Fibroblast of lung (primary cell): ENCODE data around the gene YES1. TPM values are rescaled to one million over a fixed set of nuclear protein-coding genes. Genes with fewer than 3 reads are reported as not detected.
A peak's percentile ranks its signal among the peaks of the same experiment; 100 is the strongest.

Experiments used
- DNase-seq, 2 donors: peaks; one replicate each; pipeline versions ENCODE4 v3.0.0 to v3.0.0-alpha.2; 2010; ENCODE audit warnings: low read depth in 2 of 2
- H2AFZ ChIP-seq: 2 replicates; pipeline ENCODE4 v1.5.1; 2012; ENCODE audit warnings: low read length, control low read depth, inconsistent platforms
- H3K27ac ChIP-seq: 2 replicates; pipeline ENCODE4 v1.5.1; 2011; ENCODE audit warnings: low read length, control low read depth; ENCODE audit not compliant: insufficient read depth
- H3K27me3 ChIP-seq: 2 replicates; pipeline ENCODE4 v1.5.1; 2011; ENCODE audit warnings: mild to moderate bottlenecking, low read length; ENCODE audit not compliant: control insufficient read depth, insufficient read depth
- H3K36me3 ChIP-seq: 2 replicates; pipeline ENCODE4 v1.5.1; 2011; ENCODE audit warnings: low read length; ENCODE audit not compliant: control insufficient read depth, insufficient read depth
- H3K4me1 ChIP-seq: 2 replicates; pipeline ENCODE4 v1.5.1; 2011; ENCODE audit warnings: low read length; ENCODE audit not compliant: control insufficient read depth, insufficient read depth; ENCODE audit errors: extremely low read depth
- H3K4me2 ChIP-seq: 2 replicates; pipeline ENCODE4 v1.5.1; 2011; ENCODE audit warnings: low read length, control low read depth; ENCODE audit not compliant: insufficient read depth; ENCODE audit errors: extremely low read depth
- H3K4me3 ChIP-seq, 4 experiments: fragments of 200-600 bp in 1 of 4; sonication (generic) in 1 of 4; replicated peaks in 1 of 4; 2 replicates each; pipeline ENCODE4 v1.5.1; 2011 to 2016; ENCODE audit warnings: low read length in 4 of 4, low read depth in 3 of 4, mild to moderate bottlenecking in 3 of 4, control low read depth in 2 of 4, inconsistent platforms in 1 of 4, mixed read lengths in 1 of 4; ENCODE audit not compliant: insufficient read depth in 1 of 4; ENCODE audit errors: control extremely low read depth in 1 of 4
- H3K79me2 ChIP-seq: 2 replicates; pipeline ENCODE4 v1.5.1; 2012; ENCODE audit warnings: mild to moderate bottlenecking, low read length, inconsistent platforms; ENCODE audit not compliant: control insufficient read depth, insufficient read depth
- H3K9ac ChIP-seq: 2 replicates; pipeline ENCODE4 v1.5.1; 2011; ENCODE audit warnings: mild to moderate bottlenecking, low read length, control low read depth; ENCODE audit not compliant: insufficient read depth
- H3K9me3 ChIP-seq: 2 replicates; pipeline ENCODE4 v1.5.1; 2012; ENCODE audit warnings: low read depth, low read length; ENCODE audit not compliant: control insufficient read depth, insufficient read depth
- H4K20me1 ChIP-seq: 2 replicates; pipeline ENCODE4 v1.5.1; 2011; ENCODE audit warnings: low read length; ENCODE audit not compliant: control insufficient read depth, insufficient read depth; ENCODE audit errors: extremely low read depth
- EZH2 ChIP-seq: IDR thresholded peaks from 2 replicates; pipeline ENCODE4 v1.5.1; 2012; ENCODE audit warnings: low read length, control low read depth, mild to moderate bottlenecking; ENCODE audit errors: missing control alignments
- polyA plus RNA-seq, 2 donors: library from polyadenylated mRNA; depleted of rRNA in 1 of 2; stranded (reverse) in 1 of 2; unstranded in 1 of 2; fragments of >200 nt; gene quantifications; 2 replicates each; pipeline ENCODE4 v1.2.1, GENCODE V29; 2011 to 2012; ENCODE audit warnings: missing spikeins in 1 of 2
- total RNA-seq: library from RNA; depleted of rRNA; stranded (reverse); fragments of >200 nt; gene quantifications from 2 replicates; pipeline ENCODE4 v1.2.1, GENCODE V29; 2014
- TF ChIP-seq, protein P1 (sequence below), 2 donors: IDR thresholded peaks in 1 of 2; conservative IDR thresholded peaks in 1 of 2; 1 replicate in 1 of 2; 2 replicates in 1 of 2; pipeline ENCODE4 v1.5.1; 2011 to 2012; ENCODE audit warnings: low read length in 2 of 2, control low read depth in 1 of 2, inconsistent platforms in 1 of 2, low read depth in 1 of 2, mild to moderate bottlenecking in 1 of 2

The YES1 gene
- total and polyA plus RNA-seq, 2 donors (not counting 1 experiment from before 2014, with no cell fraction given), result 26.6 to 49.5 TPM

DNA sequence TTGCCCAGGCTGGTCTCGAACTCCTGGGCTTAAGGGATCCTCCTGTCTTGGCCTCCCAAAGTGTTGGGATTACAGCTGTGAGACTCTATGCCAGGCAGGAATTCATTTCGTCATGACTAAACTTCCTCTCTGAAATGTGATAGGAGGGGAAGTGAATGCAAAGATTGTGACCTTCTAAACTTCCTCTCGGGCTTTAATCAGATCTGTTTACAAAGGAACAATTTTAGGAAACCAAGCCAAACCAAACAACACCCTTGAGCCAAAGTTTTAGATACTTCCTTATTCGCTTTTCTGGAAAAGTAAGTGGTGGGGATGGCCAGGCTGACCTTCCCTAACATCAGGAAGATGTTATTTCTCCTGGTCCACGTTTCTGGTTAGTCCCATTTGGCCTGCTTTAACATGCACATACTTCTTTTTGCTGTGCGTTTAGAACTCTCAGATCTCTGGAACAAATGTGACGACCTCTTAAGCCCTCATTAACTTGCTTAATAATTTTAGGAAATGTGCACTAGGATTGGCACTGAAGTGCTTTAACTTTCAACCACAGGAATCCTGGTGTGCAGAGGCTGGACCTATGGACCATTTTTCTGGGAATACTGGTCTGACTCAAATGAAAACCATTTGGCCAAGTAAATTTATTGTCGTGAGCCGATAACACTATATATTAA lies 33.2 kb upstream of the YES1 start:
- H3K4me1 ChIP-seq, result peaks cover 3% of the 10 kb centered on the region
- H3K79me2 ChIP-seq, result no peaks in the 10 kb centered on the region
- H3K4me2 ChIP-seq, result peak overlapping the region; percentile 68
- no peaks in the 10 kb centered on the region for H3K36me3 ChIP-seq
- peak; percentile 74 to 83 for DNase-seq
- no peak overlapping the region for H2AFZ ChIP-seq
- no peak overlapping the region for H3K9ac ChIP-seq
- H3K27me3 ChIP-seq, result no peaks in the 10 kb centered on the region
- no peak overlapping the region for H3K4me3 ChIP-seq
- peak overlapping the region; percentile 55 for H3K27ac ChIP-seq
- H4K20me1 ChIP-seq, result no peaks in the 10 kb centered on the region
- H3K9me3 ChIP-seq, result no peaks in the 10 kb centered on the region
- no peak for TF ChIP-seq EZH2

DNA sequence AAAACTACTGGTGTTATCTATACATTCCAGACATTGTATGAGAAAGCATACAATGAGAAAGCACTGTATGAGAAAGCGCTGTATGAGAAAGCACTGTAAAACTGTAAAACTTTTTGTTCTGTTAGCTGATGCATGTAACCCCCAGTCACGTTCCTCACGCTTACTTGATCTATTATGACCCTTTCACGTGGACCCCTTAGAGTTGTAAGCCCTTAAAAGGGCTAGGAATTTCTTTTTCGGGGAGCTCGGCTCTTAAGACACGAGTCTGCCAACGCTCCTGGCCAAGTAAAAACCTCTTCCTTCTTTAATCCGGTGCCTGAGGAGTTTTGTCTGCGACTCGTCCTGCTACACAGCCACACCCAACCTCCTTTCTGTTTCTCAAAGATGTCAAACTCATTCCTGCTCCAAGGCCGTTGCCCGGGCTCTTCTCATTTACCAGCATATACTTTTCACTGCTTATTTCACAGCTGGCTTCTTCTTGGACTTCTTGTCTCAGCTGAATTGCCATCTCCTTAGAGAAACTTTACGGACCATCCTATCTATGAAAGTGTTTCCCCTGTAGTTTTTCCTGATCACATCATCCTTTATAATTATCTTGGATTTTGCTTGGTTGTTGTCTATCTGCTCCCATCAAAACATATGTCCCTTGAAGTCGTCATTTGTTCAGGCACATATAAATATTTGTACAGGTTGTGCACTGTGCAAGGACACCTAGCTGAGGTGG lies 29.8 kb upstream of the YES1 start:
- no peaks in the 10 kb centered on the region for H4K20me1 ChIP-seq
- H3K4me2 ChIP-seq, result no peak overlapping the region
- H3K36me3 ChIP-seq, result no peaks in the 10 kb centered on the region
- no peak overlapping the region for H3K4me3 ChIP-seq
- no peaks in the 10 kb centered on the region for H3K79me2 ChIP-seq
- H2AFZ ChIP-seq, result no peak overlapping the region
- H3K9me3 ChIP-seq, result no peaks in the 10 kb centered on the region
- H3K27ac ChIP-seq, result no peak overlapping the region
- TF ChIP-seq EZH2, result no peak
- no peaks in the 10 kb centered on the region for H3K27me3 ChIP-seq
- H3K9ac ChIP-seq, result no peak overlapping the region
- H3K4me1 ChIP-seq, result peaks cover 8% of the 10 kb centered on the region
- no peak for DNase-seq

DNA sequence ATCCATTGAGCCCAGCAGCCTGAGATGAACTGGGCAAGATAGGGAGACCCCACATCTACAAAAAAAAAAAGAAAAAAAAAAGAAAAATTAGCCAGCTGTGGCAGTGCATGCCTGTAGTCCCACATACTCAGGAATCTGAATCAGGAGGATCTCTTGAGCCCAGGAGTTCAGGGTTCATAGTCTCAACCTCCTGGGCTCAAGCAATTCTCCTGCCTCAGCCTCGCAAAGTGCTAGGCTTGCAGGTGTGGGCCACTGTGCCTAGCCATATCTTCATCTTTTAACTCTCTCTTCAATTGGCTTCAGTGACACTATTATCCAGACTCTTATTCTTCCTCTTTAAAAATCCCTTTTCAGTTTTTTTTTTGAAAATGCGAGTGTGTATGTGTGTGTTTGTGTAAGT lies 28.5 kb upstream of the YES1 start:
- TF ChIP-seq EZH2, result no peak
- TF ChIP-seq, protein P1, sequence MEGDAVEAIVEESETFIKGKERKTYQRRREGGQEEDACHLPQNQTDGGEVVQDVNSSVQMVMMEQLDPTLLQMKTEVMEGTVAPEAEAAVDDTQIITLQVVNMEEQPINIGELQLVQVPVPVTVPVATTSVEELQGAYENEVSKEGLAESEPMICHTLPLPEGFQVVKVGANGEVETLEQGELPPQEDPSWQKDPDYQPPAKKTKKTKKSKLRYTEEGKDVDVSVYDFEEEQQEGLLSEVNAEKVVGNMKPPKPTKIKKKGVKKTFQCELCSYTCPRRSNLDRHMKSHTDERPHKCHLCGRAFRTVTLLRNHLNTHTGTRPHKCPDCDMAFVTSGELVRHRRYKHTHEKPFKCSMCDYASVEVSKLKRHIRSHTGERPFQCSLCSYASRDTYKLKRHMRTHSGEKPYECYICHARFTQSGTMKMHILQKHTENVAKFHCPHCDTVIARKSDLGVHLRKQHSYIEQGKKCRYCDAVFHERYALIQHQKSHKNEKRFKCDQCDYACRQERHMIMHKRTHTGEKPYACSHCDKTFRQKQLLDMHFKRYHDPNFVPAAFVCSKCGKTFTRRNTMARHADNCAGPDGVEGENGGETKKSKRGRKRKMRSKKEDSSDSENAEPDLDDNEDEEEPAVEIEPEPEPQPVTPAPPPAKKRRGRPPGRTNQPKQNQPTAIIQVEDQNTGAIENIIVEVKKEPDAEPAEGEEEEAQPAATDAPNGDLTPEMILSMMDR (conservative IDR thresholded peaks at IDR 0.05 in 1 of 2, IDR thresholded peaks at IDR 0.05 in 1 of 2; ENCODE audit: low read depth in 1 of 2, low read length in 2 of 2), result no peak
- no peak for DNase-seq
- Histone ChIP-seq H3K4me2 (no peak overlapping the region), H2AFZ (no peak overlapping the region), H3K27ac (no peak overlapping the region), H3K4me1 (peaks cover 8% of the 10 kb centered on the region), H3K27me3 (no peaks in the 10 kb centered on the region), H3K36me3 (no peaks in the 10 kb centered on the region), H3K9me3 (no peaks in the 10 kb centered on the region), H3K79me2 (no peaks in the 10 kb centered on the region), H3K4me3 (no peak overlapping the region), H4K20me1 (no peaks in the 10 kb centered on the region), H3K9ac (no peak overlapping the region)

DNA sequence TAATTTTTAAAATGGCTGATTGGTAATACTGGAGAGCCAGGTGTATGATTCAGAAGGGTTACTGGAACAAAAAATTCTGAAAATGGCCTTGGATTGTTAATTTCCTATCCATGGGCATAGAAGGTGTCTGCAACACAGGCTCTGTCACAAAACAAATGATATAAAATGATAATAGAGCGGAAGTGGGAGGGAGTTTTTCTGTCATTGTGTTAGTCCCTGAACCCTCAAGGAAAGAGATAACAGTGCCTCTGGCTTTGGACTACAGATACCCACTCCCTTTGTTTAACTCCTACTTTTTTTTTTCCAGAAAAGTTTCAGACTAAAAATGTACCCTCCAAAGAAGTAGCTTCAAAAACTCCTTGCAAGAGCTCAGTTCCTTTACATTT lies 28.0 kb upstream of the YES1 start:
- Histone ChIP-seq H2AFZ (no peak overlapping the region), H3K27me3 (no peaks in the 10 kb centered on the region), H4K20me1 (no peaks in the 10 kb centered on the region), H3K9ac (no peak overlapping the region), H3K4me3 (no peak overlapping the region), H3K4me2 (no peak overlapping the region), H3K79me2 (no peaks in the 10 kb centered on the region), H3K36me3 (no peaks in the 10 kb centered on the region), H3K4me1 (peaks cover 5% of the 10 kb centered on the region), H3K9me3 (no peaks in the 10 kb centered on the region), H3K27ac (peak overlapping the region; percentile 56)
- no peak for DNase-seq
- TF ChIP-seq, protein P1 (conservative IDR thresholded peaks at IDR 0.05 in 1 of 2, IDR thresholded peaks at IDR 0.05 in 1 of 2; ENCODE audit: low read depth in 1 of 2, low read length in 2 of 2), result no peak
- no peak for TF ChIP-seq EZH2
